ENCODE data around the gene CNN1.

The CNN1 gene

DNA sequence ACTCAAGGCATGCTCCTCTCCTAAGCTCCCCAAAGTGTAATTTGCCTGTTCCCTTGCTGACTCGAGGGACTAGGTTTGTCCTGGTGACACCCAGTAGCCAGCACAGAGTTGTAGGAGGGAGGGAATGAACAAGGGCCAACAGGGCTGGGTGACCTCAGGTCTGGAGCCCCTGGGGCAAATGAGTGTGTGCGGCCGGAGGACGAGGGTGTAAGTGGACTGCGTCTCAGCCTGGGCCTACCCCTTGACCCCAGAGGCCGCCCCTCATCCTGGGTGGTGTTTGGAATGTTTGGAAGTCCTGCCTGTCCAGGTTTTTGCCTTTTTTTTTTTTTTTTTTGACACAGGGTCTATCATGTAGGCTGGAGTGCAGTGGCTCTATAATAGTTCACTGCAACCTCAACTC lies 31.7 kb upstream of the CNN1 start:
- Histone ChIP-seq H3K4me3 (ENCODE audit: low read length) (no peak overlapping the region), H4K20me1 (ENCODE audit: insufficient read depth, low read length) (no peaks in the 10 kb centered on the region), H3K9ac (ENCODE audit: low read length) (no peak overlapping the region), H3K27ac (ENCODE audit: low read length) (no peak overlapping the region), H2AFZ (ENCODE audit: low read length) (no peak overlapping the region), H3F3A (ENCODE audit: insufficient read depth, low read length) (0 out of 2 replicates have a peak, but pooled peaks cover 5% of the 10 kb centered on the region), H3K27me3 (replicated peaks; ENCODE audit: insufficient read depth, low read length) (no peaks in the 10 kb centered on the region), H3K4me1 (ENCODE audit: low read length) (no peaks in the 10 kb centered on the region), H3K9me2 (replicated peaks; ENCODE audit: insufficient read depth, low read length) (no peaks in the 10 kb centered on the region), H3K36me3 (replicated peaks; ENCODE audit: insufficient read depth, low read length) (no peaks in the 10 kb centered on the region), H3K79me2 (ENCODE audit: low read length) (peaks cover 14% of the 10 kb centered on the region), H3K9me3 (replicated peaks; ENCODE audit: insufficient read depth, low read length) (no peaks in the 10 kb centered on the region), H3K4me2 (ENCODE audit: low read depth, low read length) (no peak overlapping the region)
- TF ChIP-seq, protein P1, sequence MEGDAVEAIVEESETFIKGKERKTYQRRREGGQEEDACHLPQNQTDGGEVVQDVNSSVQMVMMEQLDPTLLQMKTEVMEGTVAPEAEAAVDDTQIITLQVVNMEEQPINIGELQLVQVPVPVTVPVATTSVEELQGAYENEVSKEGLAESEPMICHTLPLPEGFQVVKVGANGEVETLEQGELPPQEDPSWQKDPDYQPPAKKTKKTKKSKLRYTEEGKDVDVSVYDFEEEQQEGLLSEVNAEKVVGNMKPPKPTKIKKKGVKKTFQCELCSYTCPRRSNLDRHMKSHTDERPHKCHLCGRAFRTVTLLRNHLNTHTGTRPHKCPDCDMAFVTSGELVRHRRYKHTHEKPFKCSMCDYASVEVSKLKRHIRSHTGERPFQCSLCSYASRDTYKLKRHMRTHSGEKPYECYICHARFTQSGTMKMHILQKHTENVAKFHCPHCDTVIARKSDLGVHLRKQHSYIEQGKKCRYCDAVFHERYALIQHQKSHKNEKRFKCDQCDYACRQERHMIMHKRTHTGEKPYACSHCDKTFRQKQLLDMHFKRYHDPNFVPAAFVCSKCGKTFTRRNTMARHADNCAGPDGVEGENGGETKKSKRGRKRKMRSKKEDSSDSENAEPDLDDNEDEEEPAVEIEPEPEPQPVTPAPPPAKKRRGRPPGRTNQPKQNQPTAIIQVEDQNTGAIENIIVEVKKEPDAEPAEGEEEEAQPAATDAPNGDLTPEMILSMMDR (IDR thresholded peaks at IDR 0.05; ENCODE audit: low read length): no peak
- TF ChIP-seq EZH2 (optimal IDR thresholded peaks at IDR 0.05; ENCODE audit: low read depth, low read length) (no peak), EZH2phosphoT487 (IDR thresholded peaks at IDR 0.05; ENCODE audit: low read length) (no peak)
- no peak for DNase-seq

GRCh38 chr19:11507370-11508078 lies 31.1 kb upstream of the CNN1 start:
- TF ChIP-seq, protein P1 (IDR thresholded peaks at IDR 0.05; ENCODE audit: low read length): no peak
- TF ChIP-seq EZH2 (optimal IDR thresholded peaks at IDR 0.05; ENCODE audit: low read depth, low read length) (no peak), EZH2phosphoT487 (IDR thresholded peaks at IDR 0.05; ENCODE audit: low read length) (no peak)
- H4K20me1 ChIP-seq (ENCODE audit: insufficient read depth, low read length): no peaks in the 10 kb centered on the region
- H3K9me3 ChIP-seq (replicated peaks; ENCODE audit: insufficient read depth, low read length): no peaks in the 10 kb centered on the region
- H3K9me2 ChIP-seq (replicated peaks; ENCODE audit: insufficient read depth, low read length): no peaks in the 10 kb centered on the region
- H2AFZ ChIP-seq (ENCODE audit: low read length): no peak overlapping the region
- no peaks in the 10 kb centered on the region for H3K27me3 ChIP-seq (replicated peaks; ENCODE audit: insufficient read depth, low read length)
- H3K79me2 ChIP-seq (ENCODE audit: low read length): peaks cover 14% of the 10 kb centered on the region
- no peak overlapping the region for H3K4me2 ChIP-seq (ENCODE audit: low read depth, low read length)
- DNase-seq: no peak
- H3K9ac ChIP-seq (ENCODE audit: low read length): no peak overlapping the region
- H3F3A ChIP-seq (ENCODE audit: insufficient read depth, low read length): 0 out of 2 replicates have a peak, but pooled peaks cover 5% of the 10 kb centered on the region
- H3K4me3 ChIP-seq (ENCODE audit: low read length): no peak overlapping the region
- H3K27ac ChIP-seq (ENCODE audit: low read length): no peak overlapping the region
- no peaks in the 10 kb centered on the region for H3K4me1 ChIP-seq (ENCODE audit: low read length)
- H3K36me3 ChIP-seq (replicated peaks; ENCODE audit: insufficient read depth, low read length): no peaks in the 10 kb centered on the region

GRCh38 chr19:11510444-11510843 lies 28.2 kb upstream of the CNN1 start:
- Histone ChIP-seq H4K20me1 (ENCODE audit: insufficient read depth, low read length) (no peaks in the 10 kb centered on the region), H2AFZ (ENCODE audit: low read length) (no peak overlapping the region), H3K9me3 (replicated peaks; ENCODE audit: insufficient read depth, low read length) (no peaks in the 10 kb centered on the region), H3F3A (ENCODE audit: insufficient read depth, low read length) (no peaks in the 10 kb centered on the region), H3K9me2 (replicated peaks; ENCODE audit: insufficient read depth, low read length) (no peaks in the 10 kb centered on the region), H3K36me3 (replicated peaks; ENCODE audit: insufficient read depth, low read length) (no peaks in the 10 kb centered on the region), H3K9ac (ENCODE audit: low read length) (no peak overlapping the region), H3K79me2 (ENCODE audit: low read length) (no peaks in the 10 kb centered on the region), H3K27ac (ENCODE audit: low read length) (no peak overlapping the region), H3K27me3 (replicated peaks; ENCODE audit: insufficient read depth, low read length) (no peaks in the 10 kb centered on the region), H3K4me3 (ENCODE audit: low read length) (no peak overlapping the region), H3K4me1 (ENCODE audit: low read length) (no peaks in the 10 kb centered on the region), H3K4me2 (ENCODE audit: low read depth, low read length) (no peak overlapping the region)
- TF ChIP-seq, protein P1 (IDR thresholded peaks at IDR 0.05; ENCODE audit: low read length): no peak
- TF ChIP-seq EZH2phosphoT487 (IDR thresholded peaks at IDR 0.05; ENCODE audit: low read length) (no peak), EZH2 (optimal IDR thresholded peaks at IDR 0.05; ENCODE audit: low read depth, low read length) (no peak)
- no peak for DNase-seq
